Endodermal cell (in vitro differentiated cells): ENCODE results near the gene TMEM131L. TPM values are rescaled to one million over a fixed set of nuclear protein-coding genes. Genes with fewer than 3 reads are reported as not detected.
"Not testable (repeated sequence)": the region's sequence is repeated elsewhere in the genome, so short reads cannot be mapped to it uniquely, and the experiment has no call there.

ENCODE experiments used
- DNase-seq: peaks from one replicate; pipeline ENCODE4 v3.0.0-alpha.2; 2017
- H3K27ac ChIP-seq: 2 replicates; pipeline ENCODE4 v1.5.1; 2013; ENCODE audit warnings: mild to moderate bottlenecking, low read depth, low read length, moderate library complexity
- H3K27me3 ChIP-seq: 2 replicates; pipeline ENCODE4 v1.6.1; 2013; ENCODE audit warnings: mild to moderate bottlenecking, low read length, moderate library complexity; ENCODE audit not compliant: insufficient read depth, control insufficient read depth, poor library complexity, severe bottlenecking
- H3K36me3 ChIP-seq: 2 replicates; pipeline ENCODE4 v1.7.0; 2013; ENCODE audit warnings: mild to moderate bottlenecking, low read length, moderate library complexity; ENCODE audit not compliant: control insufficient read depth, insufficient read depth
- H3K4me1 ChIP-seq: one replicate; pipeline ENCODE4 v1.7.0; 2013; ENCODE audit warnings: low read length; ENCODE audit not compliant: control insufficient read depth, insufficient read depth
- H3K4me3 ChIP-seq: 2 replicates; pipeline ENCODE4 v1.5.1; 2013; ENCODE audit warnings: mild to moderate bottlenecking, low read length, moderate library complexity
- H3K9ac ChIP-seq: 2 replicates; pipeline ENCODE4 v1.6.1; 2013; ENCODE audit warnings: mild to moderate bottlenecking, low read length, moderate library complexity; ENCODE audit not compliant: poor library complexity, severe bottlenecking; ENCODE audit errors: extremely low read depth
- H3K9me3 ChIP-seq: 2 replicates; pipeline ENCODE4 v1.6.1; 2013; ENCODE audit warnings: mild to moderate bottlenecking, low read length, moderate library complexity; ENCODE audit not compliant: control insufficient read depth
- H3K27ac Mint-ChIP-seq: 2 replicates; pipeline ENCODE4 v1.8.0; 2020; ENCODE audit warnings: mixed read lengths
- H3K27me3 Mint-ChIP-seq: 2 replicates; pipeline ENCODE4 v1.8.0; 2021; ENCODE audit warnings: mild to moderate bottlenecking, mixed read lengths; ENCODE audit not compliant: insufficient read depth
- H3K36me3 Mint-ChIP-seq: 2 replicates; pipeline ENCODE4 v1.8.0; 2020; ENCODE audit warnings: low read depth, mixed read lengths
- H3K4me1 Mint-ChIP-seq: 2 replicates; pipeline ENCODE4 v1.8.0; 2020; ENCODE audit warnings: mixed read lengths
- H3K4me3 Mint-ChIP-seq: 2 replicates; pipeline ENCODE4 v1.8.0; 2020; ENCODE audit warnings: mild to moderate bottlenecking, moderate library complexity, mixed read lengths
- H3K9me3 Mint-ChIP-seq: 2 replicates; pipeline ENCODE4 v1.8.0; 2020; ENCODE audit warnings: mild to moderate bottlenecking, mixed read lengths
- WGBS, 2 experiments: methylation state at CpG; one replicate each; pipeline versions ENCODE4 v1.1.5 to v1.1.7; 2013; ENCODE audit warnings: missing lambda C conversion rate in 2 of 2, mixed read lengths in 1 of 2; ENCODE audit not compliant: insufficient coverage in 1 of 2, insufficient read length in 1 of 2; 5-methylcytosine and 5-hydroxymethylcytosine counted together
- total RNA-seq, 2 donors: library from RNA; stranded (reverse); fragmentation: NEBNext Ultra II Directional in 1 of 2; extraction: Animal tissue kit (Norgen Biotek cat#: 25700) in 1 of 2; gene quantifications; 2 replicates in 1 of 2; 3 replicates in 1 of 2; pipeline ENCODE4 v1.2.1, GENCODE V29; 2021
- TF ChIP-seq, protein P1 (sequence below): fragments of 200-600 bp; sonication (generic); conservative IDR thresholded peaks from 2 replicates; pipeline ENCODE4 v1.5.0; 2021; ENCODE audit warnings: antibody characterized with exemption, mild to moderate bottlenecking

Gene TMEM131L
- total RNA-seq, 2 donors from 2014 or later: 6.2 to 10.8 TPM

DNA sequence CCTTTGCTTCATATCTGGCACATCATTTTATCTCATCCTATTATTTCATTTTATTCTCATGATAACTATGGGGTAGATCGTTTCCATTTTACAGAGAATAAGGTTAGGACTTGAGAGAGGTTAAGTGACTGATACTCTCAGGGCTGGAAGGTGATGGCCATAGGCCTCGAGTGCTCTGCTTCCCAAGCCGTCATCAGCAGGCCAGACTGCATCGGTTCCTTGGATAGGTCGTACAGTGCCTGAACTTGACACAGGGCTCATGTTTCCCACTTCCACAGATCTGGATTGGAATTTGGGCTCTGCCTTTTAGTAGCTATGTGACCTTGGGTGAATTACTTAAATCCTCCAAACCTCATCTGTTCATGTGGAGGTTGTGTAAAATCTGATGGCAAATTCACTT is 81.4 kb downstream of the TMEM131L start:
- Mint-ChIP-seq H3K27me3 (no peaks in the 10 kb centered on the region), H3K4me1 (peaks cover 7% of the 10 kb centered on the region), H3K4me3 (no peak overlapping the region), H3K36me3 (no peaks in the 10 kb centered on the region), H3K9me3 (no peaks in the 10 kb centered on the region), H3K27ac (no peak overlapping the region)
- Histone ChIP-seq H3K4me3 (no peak overlapping the region), H3K27ac (no peak overlapping the region), H3K4me1 (no peaks in the 10 kb centered on the region), H3K9me3 (no peaks in the 10 kb centered on the region), H3K27me3 (no peaks in the 10 kb centered on the region), H3K36me3 (no peaks in the 10 kb centered on the region), H3K9ac (no peak overlapping the region)
- DNase-seq: no peak
- WGBS, 2 experiments: 93 to 95% methylated on average over 3 to 5 of the region's 5 CpGs
- TF ChIP-seq, protein P1, sequence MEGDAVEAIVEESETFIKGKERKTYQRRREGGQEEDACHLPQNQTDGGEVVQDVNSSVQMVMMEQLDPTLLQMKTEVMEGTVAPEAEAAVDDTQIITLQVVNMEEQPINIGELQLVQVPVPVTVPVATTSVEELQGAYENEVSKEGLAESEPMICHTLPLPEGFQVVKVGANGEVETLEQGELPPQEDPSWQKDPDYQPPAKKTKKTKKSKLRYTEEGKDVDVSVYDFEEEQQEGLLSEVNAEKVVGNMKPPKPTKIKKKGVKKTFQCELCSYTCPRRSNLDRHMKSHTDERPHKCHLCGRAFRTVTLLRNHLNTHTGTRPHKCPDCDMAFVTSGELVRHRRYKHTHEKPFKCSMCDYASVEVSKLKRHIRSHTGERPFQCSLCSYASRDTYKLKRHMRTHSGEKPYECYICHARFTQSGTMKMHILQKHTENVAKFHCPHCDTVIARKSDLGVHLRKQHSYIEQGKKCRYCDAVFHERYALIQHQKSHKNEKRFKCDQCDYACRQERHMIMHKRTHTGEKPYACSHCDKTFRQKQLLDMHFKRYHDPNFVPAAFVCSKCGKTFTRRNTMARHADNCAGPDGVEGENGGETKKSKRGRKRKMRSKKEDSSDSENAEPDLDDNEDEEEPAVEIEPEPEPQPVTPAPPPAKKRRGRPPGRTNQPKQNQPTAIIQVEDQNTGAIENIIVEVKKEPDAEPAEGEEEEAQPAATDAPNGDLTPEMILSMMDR: no peak

DNA sequence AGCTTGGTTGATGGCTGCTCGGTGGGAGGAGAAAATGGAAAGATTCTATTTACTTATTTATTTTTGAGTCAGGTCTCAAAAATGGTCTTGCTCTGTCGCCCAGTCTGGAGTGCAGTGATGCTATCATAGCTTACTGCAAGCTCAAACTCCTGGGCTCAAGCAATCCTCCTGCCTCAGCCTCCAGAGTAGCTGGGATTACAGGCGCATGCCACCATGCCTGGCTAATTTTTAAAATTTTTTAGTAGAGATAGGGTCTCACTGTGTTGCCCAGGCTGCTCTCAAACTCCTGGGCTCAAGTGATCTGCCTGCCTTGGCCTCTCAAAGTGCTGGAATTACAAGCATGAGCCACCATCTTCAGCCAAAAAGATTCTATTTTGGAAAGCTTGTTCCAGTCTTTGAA is 82.7 kb downstream of the TMEM131L start:
- not testable (repeated sequence) for H3K9ac ChIP-seq, H3K4me1 ChIP-seq, H3K27me3 ChIP-seq, H3K9me3 ChIP-seq, H3K27me3 Mint-ChIP-seq, H3K9me3 Mint-ChIP-seq, H3K4me3 Mint-ChIP-seq, H3K36me3 Mint-ChIP-seq, DNase-seq, H3K36me3 ChIP-seq, H3K27ac Mint-ChIP-seq, H3K27ac ChIP-seq, H3K4me3 ChIP-seq
- 92 to 97% methylated on average over 2 to 3 of the region's 3 CpGs for WGBS, 2 experiments
- H3K4me1 Mint-ChIP-seq: peaks cover 10% of the 10 kb centered on the region

DNA sequence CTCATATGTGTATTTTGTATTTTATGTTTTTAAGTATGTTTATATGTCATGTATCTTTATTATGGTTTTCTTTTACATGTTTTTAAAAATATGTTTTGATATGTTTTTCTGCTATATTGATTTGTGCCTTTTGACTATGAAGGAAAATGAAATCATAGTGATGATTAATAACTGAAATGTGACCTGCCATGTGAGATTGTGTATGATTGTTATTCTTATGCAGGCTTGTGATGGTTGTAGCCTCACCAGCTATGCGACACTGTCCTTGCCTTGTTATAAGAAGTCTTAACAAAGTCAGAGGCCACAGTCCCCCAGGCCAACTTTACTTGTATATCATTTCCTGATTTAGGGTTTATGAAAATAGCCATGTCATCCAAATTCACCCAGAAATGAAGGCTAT is 83.2 kb downstream of the TMEM131L start:
- Mint-ChIP-seq H3K4me3 (no peak overlapping the region), H3K4me1 (peaks cover 10% of the 10 kb centered on the region), H3K9me3 (no peaks in the 10 kb centered on the region), H3K27ac (no peak overlapping the region), H3K36me3 (no peaks in the 10 kb centered on the region), H3K27me3 (no peaks in the 10 kb centered on the region)
- no peak for DNase-seq
- no peaks in the 10 kb centered on the region for H3K27me3 ChIP-seq
- no peak overlapping the region for H3K4me3 ChIP-seq
- TF ChIP-seq, protein P1: no peak
- H3K27ac ChIP-seq: no peak overlapping the region
- H3K4me1 ChIP-seq: no peaks in the 10 kb centered on the region
- no peak overlapping the region for H3K9ac ChIP-seq
- H3K36me3 ChIP-seq: no peaks in the 10 kb centered on the region
- no peaks in the 10 kb centered on the region for H3K9me3 ChIP-seq
- WGBS, 2 experiments: 100% methylated on average over 1 of the region's 1 CpG; no CpG with 5 or more reads in 1 of the 2 experiments

DNA sequence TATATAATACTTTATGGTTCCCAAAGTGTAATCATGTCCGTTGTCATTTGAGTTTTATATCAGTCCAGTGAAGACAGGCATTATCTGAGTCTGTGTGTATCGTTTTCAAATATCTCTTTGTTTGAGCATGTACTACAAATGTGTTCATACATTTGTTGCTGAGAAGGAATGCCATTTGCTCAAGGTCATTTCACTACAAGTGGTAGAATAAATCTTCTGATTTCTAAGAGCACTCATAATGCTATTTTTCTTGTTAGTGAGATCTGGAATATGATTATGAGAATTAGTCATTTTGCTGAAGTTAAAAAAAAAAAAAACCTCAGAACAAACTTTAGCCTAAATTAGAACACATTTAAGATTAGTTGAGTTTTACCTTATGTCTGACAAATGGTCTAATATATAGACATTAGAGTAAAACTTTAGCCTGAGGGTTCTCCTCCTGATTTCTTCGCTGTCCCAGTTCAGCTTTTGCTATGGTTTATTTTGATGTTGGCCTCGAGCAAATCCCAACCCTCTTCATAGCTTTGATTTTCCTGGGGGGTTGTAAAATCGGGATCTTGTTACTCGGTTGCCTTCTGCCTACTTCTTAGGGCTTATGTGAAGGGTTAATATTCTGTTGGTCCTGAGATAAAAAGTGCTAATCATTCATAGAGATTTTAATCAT is 87.1 kb downstream of the TMEM131L start:
- Histone ChIP-seq H3K36me3 (no peaks in the 10 kb centered on the region), H3K9me3 (no peaks in the 10 kb centered on the region), H3K27me3 (no peaks in the 10 kb centered on the region), H3K9ac (no peak overlapping the region), H3K4me3 (no peak overlapping the region), H3K27ac (no peak overlapping the region), H3K4me1 (peaks cover 6% of the 10 kb centered on the region)
- WGBS, 2 experiments: 76 to 100% methylated on average over 2 to 6 of the region's 6 CpGs
- DNase-seq: no peak
- H3K9me3 Mint-ChIP-seq: no peaks in the 10 kb centered on the region
- TF ChIP-seq, protein P1: no peak
- H3K4me3 Mint-ChIP-seq: no peak overlapping the region
- no peak overlapping the region for H3K27ac Mint-ChIP-seq
- H3K36me3 Mint-ChIP-seq: no peaks in the 10 kb centered on the region
- H3K27me3 Mint-ChIP-seq: no peaks in the 10 kb centered on the region
- H3K4me1 Mint-ChIP-seq: peaks cover 7% of the 10 kb centered on the region
